ENCODE data around the gene SLC9A3.

The SLC9A3 gene

DNA sequence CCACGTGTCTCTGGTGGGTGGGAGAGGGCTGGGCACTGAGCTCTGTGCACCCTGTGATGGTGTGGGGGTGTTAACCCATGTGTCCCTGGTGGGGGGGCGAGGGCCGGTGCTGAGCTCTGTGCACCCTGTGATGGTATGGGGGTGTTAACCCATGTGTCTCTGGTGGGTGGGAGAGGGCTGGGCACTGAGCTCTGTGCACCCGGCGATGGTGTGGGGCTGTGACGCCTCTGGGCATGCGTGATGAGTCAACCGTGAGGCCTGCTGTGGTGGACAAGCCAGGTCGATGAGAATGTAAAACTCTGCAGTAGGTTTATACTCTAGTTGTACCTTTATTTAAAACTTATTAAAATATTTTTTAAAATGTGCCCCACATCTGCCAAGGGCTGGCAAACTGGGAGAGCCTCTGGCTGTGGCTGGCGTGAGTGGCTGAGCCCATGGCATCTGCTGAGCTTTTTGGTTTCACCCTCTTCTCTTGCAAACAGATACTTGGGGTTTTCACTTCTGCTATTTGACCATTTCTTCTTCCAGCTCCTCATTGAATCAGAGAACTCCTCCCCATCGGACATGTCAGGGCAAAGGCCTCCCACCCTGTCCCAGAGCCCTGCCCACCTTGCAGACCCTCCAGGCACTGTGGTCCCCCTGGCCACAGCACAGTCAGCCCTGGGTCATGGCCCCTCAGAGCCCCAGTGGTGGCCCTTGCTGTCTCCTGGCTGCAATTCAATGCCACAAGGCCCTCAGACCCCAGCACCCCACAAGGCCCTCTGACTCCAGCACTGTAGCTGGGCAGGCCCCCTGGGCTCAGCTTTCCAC lies 99.7 kb downstream of the SLC9A3 start:
- DNase-seq, result no peak

DNA sequence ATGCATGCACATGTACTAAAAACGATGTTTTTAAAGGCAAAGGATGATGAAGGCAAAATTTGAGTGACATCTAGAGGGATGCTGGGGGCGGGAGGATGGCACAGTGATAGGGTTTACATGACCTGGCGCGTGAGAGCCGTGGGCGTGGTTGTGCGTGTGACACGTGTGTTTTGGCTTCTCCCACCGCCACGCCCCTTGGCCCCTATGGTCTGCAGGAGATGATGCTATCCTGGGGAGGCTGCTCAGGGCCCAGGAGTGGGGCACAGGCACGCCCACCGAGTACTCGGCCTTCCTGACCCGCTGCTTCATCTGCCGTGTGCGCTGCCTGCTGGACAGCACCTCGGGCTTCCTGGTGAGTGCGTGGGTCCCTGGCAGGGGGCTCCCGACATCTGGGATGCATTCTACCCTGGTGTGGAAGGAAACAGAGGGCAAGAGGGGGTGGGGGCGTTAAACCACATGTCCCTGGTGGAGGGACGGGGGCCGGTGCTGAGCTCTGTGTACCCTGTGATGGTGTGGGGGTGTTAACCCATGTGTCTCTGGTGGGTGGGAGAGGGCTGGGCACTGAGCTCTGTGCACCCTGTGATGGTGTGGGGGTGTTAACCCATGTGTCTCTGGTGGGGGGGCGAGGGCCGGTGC lies 100.5 kb downstream of the SLC9A3 start:
- DNase-seq, result no peak

DNA sequence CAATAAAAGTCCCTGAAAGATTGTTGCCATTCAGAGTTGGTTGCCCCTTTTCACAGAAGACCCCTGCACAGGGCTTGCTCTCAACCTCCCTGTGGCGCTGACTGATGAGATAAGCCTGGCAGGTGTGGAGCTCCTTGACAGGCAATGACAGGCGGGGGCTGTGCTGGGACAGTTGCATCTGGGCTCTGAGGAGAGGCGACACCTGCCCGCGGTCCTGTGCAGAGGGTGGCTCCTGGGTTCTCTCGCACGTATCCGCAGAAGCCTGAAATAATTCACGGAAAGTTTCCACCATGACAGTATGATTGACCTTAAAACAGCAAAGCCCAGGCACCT lies 101.0 kb downstream of the SLC9A3 start:
- no peak for DNase-seq

DNA sequence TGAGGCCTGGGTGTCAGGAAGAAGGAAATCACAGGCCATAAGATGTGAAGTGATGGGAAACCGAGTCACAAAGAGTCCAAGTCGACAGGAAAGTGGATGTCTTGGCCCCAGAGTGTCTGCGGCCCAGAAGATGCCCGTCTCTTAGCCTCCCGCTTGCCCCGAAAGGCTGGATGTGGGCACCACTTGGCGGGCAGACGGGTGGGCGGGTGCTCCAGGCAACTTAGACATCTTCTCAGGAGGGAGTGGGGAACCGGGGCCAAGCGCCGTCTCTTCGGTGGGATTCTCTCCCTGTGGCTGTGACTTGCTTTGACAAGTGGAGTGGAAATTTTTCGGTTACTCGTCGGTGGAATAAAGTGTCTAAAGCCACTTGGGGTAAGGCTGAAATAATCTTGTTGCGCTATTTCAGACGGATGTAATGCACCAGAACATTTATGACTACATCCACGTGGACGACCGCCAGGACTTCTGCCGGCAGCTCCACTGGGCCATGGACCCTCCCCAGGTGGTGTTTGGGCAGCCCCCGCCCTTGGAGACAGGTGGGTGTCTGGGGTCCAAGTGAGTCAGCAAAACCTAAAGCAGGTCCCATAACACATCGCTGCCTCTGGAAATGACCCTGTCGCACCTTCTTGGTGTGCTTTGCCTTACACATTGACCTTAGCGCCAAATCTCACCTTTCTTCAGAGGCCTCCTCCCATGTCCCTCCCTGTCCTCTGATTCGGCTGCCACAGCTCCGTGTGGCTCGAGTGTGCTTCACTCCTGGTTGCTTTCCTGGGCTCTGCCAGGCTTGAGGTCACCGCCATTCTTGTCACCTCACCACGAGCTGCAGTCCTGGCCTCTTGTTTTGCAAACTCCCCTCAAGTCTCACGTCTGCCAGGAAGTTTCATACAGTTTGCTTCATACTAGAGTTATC lies 101.7 kb downstream of the SLC9A3 start:
- DNase-seq, result no peak

DNA sequence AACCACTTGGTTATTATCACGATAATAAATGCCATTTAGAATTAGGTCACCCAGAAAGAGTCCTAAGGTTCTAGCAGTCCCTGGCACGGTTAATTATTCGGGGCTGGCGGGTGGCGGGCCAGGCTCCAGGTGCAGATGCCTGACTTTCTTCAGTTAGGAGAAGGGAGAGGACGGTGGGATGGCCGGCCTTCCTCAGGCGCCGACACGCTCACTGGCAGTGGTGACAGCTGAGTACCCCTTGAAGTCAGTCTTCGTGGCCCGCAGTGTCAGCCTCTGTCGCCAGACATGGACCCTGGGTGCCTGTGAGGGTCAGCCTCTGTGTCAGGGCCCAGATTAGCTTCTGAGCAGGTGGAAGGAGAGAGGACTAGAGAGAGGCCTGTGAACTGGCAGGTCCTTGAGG lies 102.3 kb downstream of the SLC9A3 start:
- no peak for DNase-seq

DNA sequence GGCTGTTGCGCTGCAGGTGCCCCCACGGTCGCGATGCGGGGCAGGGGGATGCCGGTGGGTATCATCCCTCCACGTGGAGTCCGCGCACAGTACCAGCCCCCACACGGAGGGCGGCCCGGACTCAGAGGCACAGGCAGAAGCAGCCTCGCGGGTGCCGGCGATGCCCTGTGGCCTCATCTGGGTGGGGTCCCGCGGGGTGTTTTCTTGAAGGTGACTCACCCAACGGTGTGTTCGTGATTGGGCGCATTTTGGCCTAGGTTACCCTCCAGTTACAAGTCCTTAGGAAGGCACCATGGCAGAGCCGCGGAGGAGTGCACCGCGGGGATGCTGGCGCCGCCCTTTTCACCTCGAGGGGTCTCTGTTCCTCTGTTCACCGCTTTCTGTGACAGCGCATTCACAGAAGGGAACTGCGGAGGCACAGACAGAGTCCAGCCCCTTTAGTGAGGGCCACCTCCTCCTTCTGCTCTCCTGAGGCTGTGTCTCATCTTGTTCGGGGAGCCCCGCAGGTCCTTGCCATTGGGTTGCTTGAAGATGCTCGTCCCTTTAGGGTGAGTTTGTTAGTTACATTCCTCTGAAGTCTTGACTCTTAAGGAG lies 102.9 kb downstream of the SLC9A3 start:
- DNase-seq, result no peak

DNA sequence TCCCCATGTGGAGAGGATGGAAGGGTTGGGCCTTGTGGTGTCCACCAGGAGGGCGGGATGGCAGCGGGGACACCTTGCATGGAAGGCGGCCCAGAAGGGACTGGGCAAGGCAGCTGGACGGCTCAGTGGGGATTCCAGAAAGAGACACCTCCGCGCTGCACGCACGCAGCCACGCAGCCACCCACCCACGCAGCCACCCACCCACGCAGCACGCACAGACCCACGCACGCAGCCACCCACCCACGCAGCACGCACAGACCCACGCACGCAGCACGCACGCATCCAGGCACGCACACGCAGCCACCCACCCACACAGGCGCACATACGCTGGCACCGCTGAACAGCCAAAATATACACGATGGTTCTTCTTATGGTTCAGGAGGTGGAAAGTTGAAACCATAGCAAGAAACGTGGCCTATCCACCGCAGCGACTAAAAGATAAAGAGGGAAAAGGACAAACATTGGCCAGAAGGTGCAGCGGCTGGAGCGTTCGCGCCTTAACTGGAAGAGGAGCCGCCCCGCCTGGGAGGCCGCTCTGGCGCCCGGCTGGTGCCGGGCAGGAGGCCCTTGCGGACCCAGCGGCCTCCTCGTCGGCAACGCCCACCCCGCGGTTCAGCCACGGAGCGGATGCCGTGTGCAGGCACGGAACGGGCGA lies 103.5 kb downstream of the SLC9A3 start:
- no peak for DNase-seq

Data from SIG-M5 (cell line).